Left renal pelvis (tissue), 4 donors: Measurements from ENCODE around the gene PSMD14. TPM values are rescaled to one million over a fixed set of nuclear protein-coding genes. Genes with fewer than 3 reads are reported as not detected.

Experiments used
- DNase-seq, 4 donors: peaks; one replicate each; pipeline ENCODE4 v3.0.0-alpha.2; 2013; ENCODE audit warnings: low read depth in 4 of 4, low spot score in 3 of 4
- polyA plus RNA-seq, 4 donors: library from polyadenylated mRNA; unstranded; fragments of 120-200 nt; gene quantifications; one replicate each; pipeline ENCODE4 v1.2.1, GENCODE V29; 2013; ENCODE audit not compliant: insufficient read length in 4 of 4

The PSMD14 gene
- polyA plus RNA-seq, 4 donors: 36.8 to 60.0 (median 50.3) TPM

GRCh38 chr2:161434118-161434517 is 125.9 kb downstream of the PSMD14 start:
- no peak for DNase-seq

- DNase-seq: no peak
Measured at GRCh38 chr2:161436411-161436810, 128.2 kb downstream of the PSMD14 start.

DNA sequence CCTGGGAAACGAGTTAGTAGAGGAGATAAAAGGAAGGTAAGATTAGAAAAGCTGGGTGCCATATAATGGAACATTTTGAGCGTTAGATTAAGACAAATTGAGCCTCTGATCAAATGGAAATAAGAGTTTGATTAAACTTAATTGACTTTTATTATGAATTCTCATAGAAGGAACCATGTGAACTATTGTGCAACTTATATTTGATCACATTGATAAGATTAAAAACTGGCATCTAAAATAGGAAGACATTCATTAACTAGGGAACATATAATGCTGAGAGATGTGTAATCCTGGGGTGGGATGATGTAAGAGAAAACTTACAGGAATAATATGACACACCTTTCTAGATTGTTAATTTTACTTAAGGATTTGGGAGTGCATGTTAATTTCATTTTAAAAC is 130.4 kb downstream of the PSMD14 start:
- no peak for DNase-seq

DNA sequence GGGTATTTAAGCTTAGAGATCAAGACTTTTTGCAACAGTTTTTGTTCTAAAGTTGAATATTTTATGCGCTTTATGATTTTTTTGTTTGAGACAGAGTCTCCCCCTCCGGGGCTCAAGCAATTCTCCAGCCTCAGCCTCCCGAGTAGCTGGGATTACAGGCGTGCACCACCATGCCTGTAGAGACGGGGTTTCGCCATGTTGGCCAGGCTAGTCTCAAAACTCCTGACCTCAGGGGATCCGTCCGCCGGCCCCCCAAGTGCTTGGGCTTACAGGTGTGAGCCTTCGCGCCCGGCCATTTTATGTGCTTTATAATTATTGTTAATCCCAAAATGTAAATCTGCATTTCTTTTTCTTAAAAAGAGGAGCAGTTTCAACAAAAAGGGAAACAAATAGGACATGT is 136.9 kb downstream of the PSMD14 start:
- no peak for DNase-seq

DNA sequence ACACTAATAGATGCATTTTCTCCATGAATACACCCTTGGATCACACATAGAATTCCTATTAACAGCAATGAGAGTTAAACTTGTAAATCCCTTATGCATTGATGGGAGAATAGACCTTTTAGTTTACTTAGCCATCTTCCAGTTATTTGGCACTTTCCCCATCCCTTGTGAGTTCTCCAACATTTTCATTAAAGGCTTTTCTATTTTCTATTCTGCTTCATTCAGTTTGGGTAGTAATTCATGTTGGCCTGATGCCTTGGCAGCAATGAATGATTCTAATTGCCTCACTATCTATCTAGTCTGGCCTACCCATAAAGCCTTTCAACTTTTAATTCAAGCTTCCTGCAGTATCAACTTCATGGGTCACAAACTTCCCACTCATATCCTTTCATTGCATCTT is 140.2 kb downstream of the PSMD14 start:
- no peak for DNase-seq

Other genes starting within 250 kb of the PSMD14 start
- 10 to 100 TPM; 51.5 to 67.2 (median 56.1) TPM for gene TANK, start 148.0 kb upstream of the PSMD14 start, polyA plus RNA-seq
- gene TBR1, start 107.9 kb downstream of the PSMD14 start, polyA plus RNA-seq: under 1 TPM in 1 of 4 donors, not detected in 3; 0.03 TPM